HG02981 (cell line): ENCODE data around the gene ENDOU.

ENCODE experiments used
- ATAC-seq: cut with Tn5 transposase; IDR thresholded peaks from one replicate; pipeline ENCODE4 v1.9.1; 2021; ENCODE audit warnings: mild to moderate bottlenecking, moderate library complexity; ENCODE audit not compliant: unreplicated experiment

ENDOU gene

DNA sequence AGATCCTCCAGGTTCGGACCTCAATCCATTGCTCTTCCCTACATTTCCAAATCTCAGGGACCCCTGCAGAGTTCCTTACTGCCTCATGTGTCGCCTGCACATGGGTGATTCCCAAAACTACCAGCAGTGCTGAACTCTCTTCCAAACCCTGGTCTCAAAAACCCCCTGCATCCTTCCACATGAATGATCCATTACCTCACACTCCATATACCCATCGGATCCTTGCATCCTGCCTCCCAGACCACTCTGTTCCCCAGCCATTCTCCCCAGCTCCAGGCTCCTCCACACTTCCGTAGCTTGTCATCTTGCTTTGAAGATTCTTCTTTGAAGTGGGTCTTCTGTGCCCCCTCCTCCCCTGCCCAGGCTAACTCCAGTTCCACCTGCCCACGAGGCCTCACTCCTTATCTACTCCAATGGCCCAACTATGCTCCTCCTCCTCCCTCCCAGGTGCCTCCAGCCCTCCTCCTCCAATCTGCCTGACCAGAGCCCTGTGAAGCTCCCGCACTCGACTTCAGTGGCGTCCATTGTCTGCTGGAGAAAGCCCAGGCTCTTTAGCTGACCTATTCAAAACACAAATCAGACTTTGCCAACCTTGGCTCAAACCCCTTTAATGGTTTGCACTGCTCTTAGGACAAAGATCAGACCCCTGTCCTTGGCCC, 19.6 kb upstream of the ENDOU start:
- no peak for ATAC-seq

DNA sequence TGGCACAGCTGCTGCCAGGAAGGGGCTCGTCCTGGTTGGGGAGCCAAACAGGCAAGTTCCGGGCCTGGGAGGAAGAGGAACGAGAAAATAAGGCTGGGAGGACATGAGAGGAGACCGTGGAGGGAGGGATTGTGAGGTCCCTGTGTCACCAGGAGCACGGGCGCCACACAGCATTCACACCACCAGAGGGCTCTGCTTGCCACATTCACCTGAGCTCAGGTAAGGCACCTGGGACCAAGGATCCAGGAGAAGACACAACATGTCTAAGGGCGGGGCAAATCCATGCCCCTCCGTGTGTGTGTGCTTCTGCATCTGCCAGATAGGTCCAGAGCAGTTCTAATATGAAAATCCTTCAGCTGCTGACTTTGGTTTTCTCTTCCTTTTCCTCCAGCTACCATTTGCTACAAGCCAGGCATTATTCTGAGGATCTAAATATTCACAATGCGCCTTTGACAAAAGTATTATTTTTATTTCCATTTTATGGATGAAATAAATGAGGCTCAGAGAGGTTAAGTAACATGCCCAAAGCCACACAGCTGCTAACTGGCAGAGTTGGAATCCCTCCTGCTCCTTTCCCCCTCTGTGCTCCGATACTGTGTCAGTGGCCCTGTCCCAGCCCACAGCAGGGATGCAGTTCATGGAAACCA, 18.8 kb upstream of the ENDOU start:
- ATAC-seq, result no peak

DNA sequence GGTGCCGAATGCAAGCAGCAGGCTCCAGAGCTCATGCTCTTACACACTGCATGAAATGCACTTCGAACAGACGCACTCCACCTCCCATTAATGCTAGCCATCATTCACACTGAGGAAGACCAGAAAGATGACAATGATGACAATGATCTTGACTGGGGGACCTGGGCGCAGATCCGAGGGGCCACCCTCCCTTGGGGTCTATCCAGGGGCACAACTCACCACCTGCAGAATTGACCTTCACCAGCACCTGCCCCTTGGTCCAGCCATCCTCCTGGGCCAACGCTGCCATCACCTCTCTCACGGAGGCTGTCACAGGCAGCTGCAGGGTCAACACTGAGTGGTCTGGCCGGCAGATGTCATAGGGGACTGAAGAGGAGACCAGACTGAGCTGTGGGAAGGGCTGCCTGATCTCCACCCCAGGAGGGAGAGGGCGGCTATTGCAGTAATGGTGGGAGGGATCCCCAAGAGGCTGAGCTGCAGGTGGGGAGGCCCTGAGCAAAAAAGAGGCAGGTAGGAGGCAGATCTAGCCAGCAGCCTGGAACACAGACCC, 18.1 kb upstream of the ENDOU start:
- ATAC-seq, result no peak

DNA sequence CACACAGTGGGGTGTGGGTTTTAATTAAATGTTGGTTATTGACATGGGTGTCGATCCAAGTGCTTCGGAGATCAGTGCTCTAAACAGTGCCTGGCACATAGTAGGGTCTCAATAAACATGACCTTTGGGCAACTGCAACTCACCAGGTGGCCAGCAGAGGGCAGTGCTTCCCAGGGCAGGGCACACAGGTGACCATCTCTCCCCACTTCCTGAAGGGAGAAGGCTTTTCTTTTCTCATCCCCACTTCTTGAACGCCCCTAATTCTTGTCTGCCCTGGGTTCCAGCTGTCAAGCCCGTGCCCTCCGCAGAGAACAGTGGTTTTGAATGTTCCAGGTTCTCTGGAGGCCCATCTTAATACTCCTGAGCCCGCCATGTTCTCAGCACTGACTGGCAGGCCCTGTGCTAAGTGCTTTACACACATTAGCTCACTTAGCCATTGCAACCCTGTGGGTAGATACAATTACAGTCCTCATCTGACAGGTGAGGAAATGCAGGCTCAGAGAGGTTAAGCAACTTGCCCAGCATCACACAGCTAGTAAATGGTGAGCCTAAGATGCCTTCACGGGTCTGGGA, 17.0 kb upstream of the ENDOU start:
- no peak for ATAC-seq

DNA sequence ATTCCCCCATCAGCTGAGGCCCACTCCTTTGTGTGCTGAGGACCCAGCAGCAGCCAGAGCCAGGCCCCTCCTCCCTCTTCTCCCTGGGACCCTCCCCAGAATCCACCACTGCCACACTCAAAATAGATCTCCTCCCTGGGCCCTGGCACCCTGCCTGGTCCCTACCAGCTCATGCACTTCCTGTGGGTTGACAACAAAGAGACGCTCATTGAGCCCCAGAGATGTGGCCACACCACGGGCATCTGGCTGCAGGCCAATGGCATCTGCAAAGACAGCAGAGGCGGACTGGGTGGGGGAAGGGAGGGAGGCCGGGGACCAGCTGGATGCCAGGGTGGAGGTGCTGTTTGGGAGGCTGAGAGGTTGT, 16.0 kb upstream of the ENDOU start:
- ATAC-seq, result no peak

DNA sequence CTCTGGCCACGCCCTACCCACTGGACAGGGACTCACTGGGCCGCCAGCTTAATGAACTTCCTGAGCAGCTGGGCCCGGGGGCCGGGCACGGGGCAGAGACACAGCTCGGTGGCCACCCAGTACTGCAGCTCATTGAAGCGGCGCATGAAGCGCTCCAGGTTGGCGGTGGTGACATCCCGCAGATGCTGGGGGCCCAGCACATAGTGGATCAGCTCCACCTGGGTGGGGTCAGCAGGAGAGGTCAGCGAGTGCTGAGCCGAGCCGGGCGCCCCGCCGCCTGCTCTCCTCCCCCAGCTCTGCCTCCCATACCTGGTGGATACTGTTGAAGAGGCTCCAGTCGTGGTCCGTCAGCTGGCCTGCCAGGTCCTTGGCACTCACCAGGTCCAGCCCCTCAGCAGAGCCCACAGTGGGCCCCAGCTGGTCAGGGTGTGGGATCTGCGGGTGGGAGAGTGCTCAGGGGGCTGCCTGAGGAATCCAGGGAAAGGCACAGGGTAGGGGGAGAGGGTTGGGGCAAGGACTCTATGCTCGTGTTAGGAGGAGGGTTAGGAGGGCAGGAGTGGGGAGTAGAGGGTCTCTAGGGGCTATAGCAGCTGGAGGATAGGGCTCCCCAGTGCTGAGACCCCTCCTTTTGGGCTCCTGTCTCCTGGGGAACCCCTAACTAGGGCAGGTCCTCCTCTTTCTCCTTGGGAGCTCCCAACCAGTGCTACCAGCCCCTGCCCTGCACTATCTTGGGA, 15.5 kb upstream of the ENDOU start:
- ATAC-seq, result peak; percentile 43

DNA sequence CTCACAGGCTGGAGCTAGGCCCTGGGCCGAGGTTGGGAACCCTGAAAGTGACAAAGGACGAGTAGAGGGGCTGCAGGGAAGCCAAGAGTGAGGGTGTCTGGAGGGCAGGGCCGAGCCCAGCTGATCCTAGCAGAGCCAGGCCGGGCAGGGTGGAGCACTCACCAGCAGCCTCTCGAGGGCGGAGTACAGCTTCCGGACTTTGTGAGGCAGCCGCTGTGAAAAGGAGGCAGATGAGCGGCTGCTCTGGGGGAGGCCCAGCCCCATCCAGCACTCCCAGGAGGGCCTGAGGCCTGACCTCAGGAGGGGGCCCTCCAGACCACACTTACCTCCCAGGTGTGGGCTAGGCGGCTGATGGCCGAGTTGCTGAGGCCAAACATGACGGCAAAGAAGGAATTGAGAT, 14.7 kb upstream of the ENDOU start:
- peak; percentile 42 for ATAC-seq

DNA sequence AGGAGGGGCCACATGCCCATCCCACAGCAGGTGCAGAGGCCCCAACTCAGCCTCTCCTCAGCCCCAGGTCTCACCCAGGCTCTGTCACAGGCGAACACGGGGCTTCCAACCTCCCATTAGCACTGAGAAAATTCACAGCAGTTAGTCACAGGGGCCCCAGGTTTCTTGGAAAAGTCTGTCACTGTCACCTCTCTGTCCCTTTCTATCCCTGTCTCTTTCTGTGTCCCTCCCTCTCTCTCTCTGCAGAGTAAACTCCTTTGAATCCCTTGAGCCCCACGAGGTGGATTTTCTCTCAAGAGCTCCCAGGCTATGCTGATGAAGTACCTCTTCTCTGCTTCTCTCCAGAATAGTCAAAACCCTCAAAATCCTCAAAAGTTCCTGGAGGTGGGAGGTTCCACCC, 14.0 kb upstream of the ENDOU start:
- no peak for ATAC-seq

DNA sequence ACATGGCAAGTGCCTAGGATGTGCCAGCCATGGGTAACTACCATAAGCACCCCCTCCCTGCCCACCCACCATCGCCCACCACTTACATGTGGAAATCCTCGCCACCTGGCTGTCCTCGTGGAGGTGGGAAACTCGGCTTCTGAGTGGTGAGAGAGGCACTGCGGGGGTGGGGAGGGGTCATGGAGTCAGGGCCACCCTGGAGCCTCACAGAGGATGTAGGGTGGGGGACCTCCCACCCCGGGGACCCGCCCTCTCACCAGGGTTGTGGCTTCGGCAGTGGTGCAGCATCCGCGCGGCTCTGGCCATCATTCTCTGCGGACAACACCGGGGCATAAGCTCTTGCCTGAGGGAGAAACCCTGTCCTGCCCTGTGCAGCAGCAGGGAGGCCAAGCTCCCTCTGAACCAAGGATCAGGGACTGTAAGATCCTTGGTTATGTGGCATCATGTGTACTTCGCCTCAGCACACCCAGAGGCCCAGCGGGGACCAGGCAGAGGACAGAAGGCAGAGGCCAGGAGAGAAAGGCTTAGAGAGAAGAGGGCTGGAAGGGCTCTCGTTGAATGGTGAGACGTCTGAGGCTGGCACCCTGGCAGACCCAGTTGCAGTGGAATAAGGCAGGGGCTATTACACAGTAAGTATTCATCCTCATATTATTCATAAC, 12.8 kb upstream of the ENDOU start:
- ATAC-seq, result no peak

DNA sequence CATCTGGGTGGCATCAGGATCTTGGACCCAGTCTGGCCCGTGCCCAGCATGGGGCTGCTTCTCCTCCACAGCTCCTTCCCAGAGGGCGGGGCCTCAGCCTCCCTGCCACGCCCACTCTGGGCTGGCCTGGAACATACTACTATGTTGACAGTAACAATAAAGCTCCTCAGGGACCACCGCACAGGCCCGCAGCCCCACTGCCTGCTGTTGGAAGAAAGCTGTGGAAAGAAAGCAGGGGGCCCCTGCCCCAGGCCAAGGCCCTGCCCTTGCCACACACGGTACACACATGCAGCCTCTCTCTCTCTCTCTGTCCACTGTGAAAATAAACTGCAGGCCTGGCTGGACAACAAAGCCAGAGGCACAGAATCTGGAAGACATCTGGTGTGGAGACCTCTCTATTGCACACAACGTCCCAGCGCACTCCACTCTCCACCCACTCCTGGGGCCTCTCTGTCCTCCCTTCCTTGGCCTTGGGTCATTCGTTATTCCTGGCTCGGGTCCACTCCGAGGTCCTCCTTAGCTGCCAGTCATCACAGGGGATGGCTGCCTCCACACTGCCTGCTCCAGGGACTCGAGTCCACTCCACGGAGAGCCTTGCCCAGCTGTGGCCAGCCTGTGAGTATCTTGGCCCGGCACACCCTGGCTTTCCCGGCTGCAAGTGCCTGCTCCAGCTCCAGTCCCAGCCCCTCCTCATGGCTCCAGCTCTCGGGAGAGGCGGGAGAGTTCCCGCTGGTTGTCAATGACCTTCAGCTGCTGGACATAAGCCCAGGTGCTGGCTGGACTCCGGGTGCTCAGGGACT, 11.8 kb upstream of the ENDOU start:
- no peak for ATAC-seq

DNA sequence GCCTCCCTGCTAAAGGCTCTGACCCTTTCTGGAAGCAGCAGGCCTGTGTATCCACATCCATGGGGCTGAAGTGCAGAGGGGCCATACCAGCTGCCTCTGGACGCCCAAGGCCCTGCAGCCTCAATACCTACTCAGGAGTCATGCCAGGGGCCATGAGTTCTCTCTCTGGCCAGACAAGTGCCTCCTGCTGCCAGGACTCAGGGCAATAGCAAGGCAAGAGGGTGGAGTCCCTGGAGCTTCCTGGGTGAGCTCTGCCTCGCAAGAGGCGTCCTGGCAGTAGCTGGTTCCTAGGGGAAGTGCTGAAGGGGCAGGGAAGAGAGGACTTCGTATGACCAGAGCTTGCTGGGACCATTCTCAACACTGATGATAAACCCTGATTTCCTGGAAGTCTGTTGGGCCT, 10.9 kb upstream of the ENDOU start:
- no peak for ATAC-seq

DNA sequence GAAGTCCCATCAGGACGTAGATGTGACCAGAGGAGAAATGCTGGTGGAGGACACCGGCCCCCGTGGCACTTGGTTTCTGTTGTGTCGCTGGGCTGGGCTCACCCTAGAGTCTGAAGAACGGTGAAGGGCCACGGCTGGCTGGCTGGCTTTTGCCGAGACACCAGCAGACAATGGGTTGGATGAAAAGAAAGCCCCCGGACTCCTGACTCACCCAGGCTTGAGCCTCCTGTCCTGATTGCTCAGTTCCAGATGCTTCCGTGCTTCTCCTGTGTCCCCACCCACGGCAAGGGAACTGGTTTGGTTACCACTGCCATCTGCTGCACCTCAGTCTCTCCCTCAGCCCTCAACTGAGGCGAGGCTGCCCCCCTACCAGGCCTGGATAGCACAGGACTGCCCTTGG, 10.4 kb upstream of the ENDOU start:
- no peak for ATAC-seq

DNA sequence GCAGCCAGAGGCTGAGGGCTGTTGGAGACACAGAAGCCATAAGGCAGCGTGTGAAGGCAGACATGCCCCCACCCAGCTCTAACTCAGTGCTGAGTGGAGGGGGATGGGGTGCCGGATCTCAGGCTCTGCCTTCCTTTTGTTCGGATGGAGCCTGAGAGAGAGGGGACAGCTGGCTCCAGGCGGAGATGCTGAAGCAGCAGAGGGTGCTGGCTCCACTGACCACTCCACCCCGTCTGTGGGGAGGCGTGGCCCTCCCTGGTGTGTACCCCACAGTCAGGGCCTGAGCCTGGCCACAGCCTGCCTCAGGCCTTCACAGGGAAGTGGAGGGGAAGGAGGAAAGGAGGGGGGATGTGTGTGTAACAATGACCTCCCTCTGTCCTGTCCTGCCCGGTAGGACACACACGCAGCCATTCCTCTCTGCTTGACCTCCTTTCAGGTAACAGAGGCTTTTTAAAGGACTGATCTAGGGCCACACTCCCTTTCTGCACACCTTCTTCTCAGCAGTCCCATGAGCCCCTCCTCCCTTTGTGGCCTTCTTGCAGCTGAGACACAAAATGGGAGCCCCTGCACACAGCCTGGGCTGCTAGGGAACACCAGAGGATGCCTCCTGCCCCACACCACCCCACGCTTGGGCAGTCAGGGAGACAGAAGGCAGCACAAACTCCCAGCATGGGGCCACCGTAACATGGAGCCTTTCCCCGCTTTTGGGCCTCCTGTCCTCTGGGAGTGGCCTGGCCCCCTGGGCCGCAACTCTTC, 9.6 kb upstream of the ENDOU start:
- no peak for ATAC-seq

DNA sequence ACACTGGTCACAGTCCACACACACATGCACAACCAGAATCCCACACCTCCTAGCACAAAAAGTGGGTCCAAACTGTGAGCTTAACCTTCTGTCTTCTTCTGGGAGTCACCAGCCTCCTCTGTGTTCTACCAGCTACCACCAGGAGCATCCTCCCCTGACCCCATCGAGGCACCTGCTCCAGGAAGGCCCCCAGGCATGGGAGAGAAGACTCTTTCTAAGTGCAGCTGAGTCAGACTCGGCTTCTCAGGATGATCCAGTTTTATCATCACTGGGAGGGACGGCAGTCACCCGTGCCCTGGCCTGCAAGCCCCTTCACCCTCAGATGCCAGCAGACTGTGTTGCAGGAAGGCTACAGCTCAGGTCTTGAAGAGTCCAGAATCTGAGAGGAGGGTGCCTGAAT, 7.9 kb upstream of the ENDOU start:
- ATAC-seq, result no peak

DNA sequence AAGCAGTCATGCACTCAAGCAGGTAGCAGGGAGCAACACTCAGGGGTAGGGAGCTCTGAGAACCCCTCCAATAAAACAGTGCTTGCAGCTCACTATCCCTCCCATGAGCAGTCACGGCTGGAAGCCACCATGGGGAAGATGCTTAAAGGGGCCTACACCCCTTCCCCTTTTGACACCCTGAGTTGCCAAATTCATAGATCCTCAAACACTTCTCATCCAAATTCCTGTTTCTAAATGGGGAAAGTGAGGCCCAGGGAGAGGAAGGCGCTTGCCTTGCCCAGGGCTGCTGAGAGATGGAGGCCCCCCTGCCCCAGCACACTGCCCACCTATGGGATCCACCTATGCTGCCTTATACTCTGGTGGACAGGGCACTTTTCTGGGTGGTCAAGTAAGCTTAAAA, 7.2 kb upstream of the ENDOU start:
- ATAC-seq, result no peak

DNA sequence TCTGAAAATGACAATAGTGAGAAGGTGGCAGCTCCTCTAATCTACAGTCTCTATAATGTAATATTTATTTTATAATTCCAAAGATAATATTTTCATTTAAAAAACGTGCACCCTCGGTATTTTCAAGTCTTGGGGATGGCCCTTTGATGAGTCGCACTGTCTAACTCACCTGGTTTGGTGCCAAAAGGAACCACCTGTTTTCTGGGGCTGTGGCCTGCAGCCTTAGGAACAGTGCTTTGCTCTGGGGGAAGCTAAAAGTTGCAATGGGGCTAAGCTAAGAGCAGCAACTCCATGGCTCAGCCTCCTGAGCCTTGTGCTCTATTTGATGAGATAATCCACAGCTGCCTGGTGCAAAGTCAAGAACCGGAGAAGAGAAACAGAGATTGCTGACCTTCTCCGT, 6.4 kb upstream of the ENDOU start:
- ATAC-seq, result no peak

DNA sequence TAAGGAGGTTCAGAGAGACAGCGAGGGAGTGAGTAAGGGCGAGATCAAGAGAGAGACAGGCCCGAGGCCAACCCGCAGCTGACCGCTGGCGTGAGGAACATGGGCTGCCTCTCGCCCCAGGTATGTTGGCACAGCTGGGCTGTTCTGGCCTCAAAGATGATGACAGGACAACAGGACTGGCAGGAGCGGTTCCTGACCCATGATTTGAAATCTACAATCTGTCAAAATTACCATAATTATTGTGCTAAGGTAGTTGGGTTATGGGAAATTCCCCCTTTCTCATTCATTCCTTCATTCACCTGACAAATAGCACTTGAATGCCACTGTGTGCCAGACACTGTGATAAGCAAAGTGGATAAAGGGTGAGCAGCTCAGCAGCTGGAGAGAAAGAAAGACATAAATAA, 5.1 kb upstream of the ENDOU start:
- ATAC-seq, result no peak

DNA sequence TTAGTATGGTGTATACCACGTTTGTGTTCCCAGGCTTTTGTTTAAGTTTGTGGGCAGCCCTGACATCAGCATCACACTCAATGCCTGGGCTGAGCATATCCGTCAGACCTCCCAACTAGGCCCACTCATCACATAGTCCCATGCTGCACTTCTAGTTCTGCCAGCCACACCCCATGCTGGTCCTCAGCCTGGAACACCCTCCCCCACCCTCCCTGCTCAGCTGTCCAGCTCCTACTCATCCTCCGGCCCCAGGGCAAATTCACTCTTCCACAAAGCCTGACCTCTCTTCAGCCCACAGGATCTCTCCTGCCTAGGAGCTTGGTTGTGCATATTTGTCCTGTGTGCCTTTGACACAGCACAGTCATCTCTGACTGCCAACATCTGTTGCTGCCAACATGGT, 3.9 kb upstream of the ENDOU start:
- ATAC-seq, result no peak

DNA sequence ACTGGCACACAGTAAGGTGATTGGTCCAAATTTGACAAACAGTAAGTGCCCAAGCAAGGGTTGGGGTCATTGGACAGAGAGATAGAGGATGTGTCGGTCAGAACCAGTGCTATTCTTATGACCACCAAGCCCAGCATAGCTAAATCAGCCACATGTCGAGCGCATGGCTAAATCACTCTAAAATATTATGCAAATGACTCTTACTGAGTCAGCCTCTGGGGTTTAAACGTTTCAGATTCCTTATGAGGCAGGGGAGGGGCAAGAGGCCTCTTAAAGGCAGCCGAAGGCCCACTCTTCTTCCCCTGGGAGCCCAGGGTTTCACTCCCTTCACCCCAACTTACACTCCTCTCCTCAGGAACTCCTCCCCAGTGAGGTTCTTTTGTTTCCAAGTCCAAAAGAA, 603 bp upstream of the ENDOU start:
- ATAC-seq, result peak; percentile 77
